H1 (cell line): ENCODE data around the gene MFSD2A. TPM values are rescaled to one million over a fixed set of nuclear protein-coding genes. Genes with fewer than 3 reads are reported as not detected.

Source experiments
- CTCF ChIA-PET: fragments of 300-600 bp; sonication (Branson Sonifier 250); formaldehyde crosslinking; loops from one replicate; lab custom pipeline; 2021; ENCODE audit not compliant: partially characterized antibody; lab: Charles Lee
- POLR2A ChIA-PET: fragments of 300-600 bp; sonication (Branson Sonifier 250); formaldehyde crosslinking; loops from one replicate; lab custom pipeline; 2021; ENCODE audit warnings: inconsistent platforms; ENCODE audit not compliant: partially characterized antibody; lab: Charles Lee
- DNase-seq, 2 experiments: peaks; one replicate each; pipeline versions ENCODE4 v3.0.0 to v3.0.0-alpha.2; 2010 to 2022; ENCODE audit warnings: low spot score in 2 of 2, low read depth in 1 of 2, mixed read lengths in 1 of 2
- FAIRE-seq: peaks from 2 replicates; lab custom pipeline; 2011; peaks lifted over from hg19 to GRCh38; lab: Jason Lieb, UNC
- H2AFZ ChIP-seq: 2 replicates; pipeline ENCODE4 v1.8.1; 2012; ENCODE audit warnings: low read length, inconsistent platforms
- H2AK5ac ChIP-seq: 2 replicates; pipeline ENCODE4 v1.6.1; 2013; ENCODE audit warnings: low read depth, low read length
- H2BK120ac ChIP-seq: replicated peaks from 2 replicates; pipeline ENCODE3; 2013; ENCODE audit warnings: low read depth, low read length, inconsistent platforms
- H2BK12ac ChIP-seq: 2 replicates; pipeline ENCODE4 v1.6.1; 2013; ENCODE audit warnings: low read depth, low read length
- H2BK15ac ChIP-seq: 2 replicates; pipeline ENCODE4 v1.6.1; 2013; ENCODE audit warnings: low read length
- H2BK20ac ChIP-seq: 2 replicates; pipeline ENCODE4 v1.6.1; 2013; ENCODE audit warnings: low read length
- H2BK5ac ChIP-seq: 2 replicates; pipeline ENCODE4 v1.6.1; 2013; ENCODE audit warnings: low read depth, low read length
- H3K14ac ChIP-seq: 2 replicates; pipeline ENCODE4 v1.6.1; 2013; ENCODE audit warnings: inconsistent platforms; ENCODE audit not compliant: insufficient read length
- H3K18ac ChIP-seq: 2 replicates; pipeline ENCODE4 v1.6.1; 2013; ENCODE audit warnings: low read length; ENCODE audit errors: extremely low read depth
- H3K23ac ChIP-seq: 2 replicates; pipeline ENCODE4 v1.6.1; 2013; ENCODE audit warnings: inconsistent platforms; ENCODE audit not compliant: insufficient read length
- H3K23me2 ChIP-seq: 2 replicates; pipeline ENCODE4 v1.6.1; 2013; ENCODE audit warnings: low read depth, low read length
- H3K27ac ChIP-seq: 2 replicates; pipeline ENCODE4 v1.6.1; 2011; ENCODE audit warnings: low read depth, low read length, inconsistent platforms
- H3K27me3 ChIP-seq, 4 experiments: replicated peaks in 1 of 4; 1 replicate in 1 of 4; 2 replicates in 3 of 4; pipeline versions ENCODE4 v1.6.1 to v1.8.1; 2011 to 2013; ENCODE audit warnings: low read length in 3 of 4, mild to moderate bottlenecking in 3 of 4, inconsistent platforms in 2 of 4, mixed read lengths in 2 of 4, moderate library complexity in 1 of 4; ENCODE audit not compliant: control insufficient read depth in 3 of 4, insufficient read depth in 3 of 4; ENCODE audit errors: extremely low read depth in 1 of 4
- H3K36me3 ChIP-seq, 4 experiments: 2 replicates each; pipeline versions ENCODE4 v1.6.1 to v1.8.1; 2011 to 2013; ENCODE audit warnings: mild to moderate bottlenecking in 4 of 4, low read length in 3 of 4, moderate library complexity in 2 of 4, control low read depth in 1 of 4, inconsistent platforms in 1 of 4; ENCODE audit not compliant: insufficient read depth in 4 of 4, control insufficient read depth in 2 of 4
- H3K4ac ChIP-seq: replicated peaks from 2 replicates; pipeline ENCODE3; 2013; ENCODE audit warnings: low read length, low read depth, mixed read lengths, inconsistent platforms; ENCODE audit not compliant: insufficient read length
- H3K4me1 ChIP-seq, 4 experiments: replicated peaks in 1 of 4; 1 replicate in 1 of 4; 2 replicates in 3 of 4; pipeline versions ENCODE4 v1.6.1 to v1.8.1; 2011 to 2013; ENCODE audit warnings: low read length in 3 of 4, inconsistent platforms in 2 of 4, mixed read lengths in 1 of 4; ENCODE audit not compliant: insufficient read depth in 4 of 4, control insufficient read depth in 3 of 4
- H3K4me2 ChIP-seq, 2 experiments: 2 replicates each; pipeline versions ENCODE4 v1.6.1 to v1.8.1; 2011 to 2013; ENCODE audit warnings: low read depth in 2 of 2, low read length in 2 of 2, control low read depth in 1 of 2, inconsistent platforms in 1 of 2, mild to moderate bottlenecking in 1 of 2; ENCODE audit not compliant: insufficient read depth in 1 of 2
- H3K4me3 ChIP-seq, 4 experiments: fragments of 200-600, 300-600 bp in 1 of 4; sonication (generic), shearing (Covaris generic), sonication (Bioruptor Twin) in 1 of 4; 2 replicates each; pipeline versions ENCODE4 v1.5.1 to v1.8.1; 2011 to 2016; ENCODE audit warnings: low read length in 4 of 4, low read depth in 3 of 4, control low read depth in 2 of 4, inconsistent platforms in 2 of 4, mild to moderate bottlenecking in 2 of 4, mixed read lengths in 1 of 4, moderate library complexity in 1 of 4; ENCODE audit not compliant: insufficient read depth in 2 of 4; ENCODE audit errors: extremely low read depth in 1 of 4
- H3K56ac ChIP-seq: replicated peaks from 2 replicates; pipeline ENCODE3; 2013; ENCODE audit warnings: low read depth, mild to moderate bottlenecking, mixed read lengths, low read length, inconsistent platforms; ENCODE audit not compliant: insufficient read length
- H3K79me1 ChIP-seq: 2 replicates; pipeline ENCODE4 v1.6.1; 2013; ENCODE audit warnings: low read depth, low read length, control low read depth
- H3K79me2 ChIP-seq, 2 experiments: 2 replicates each; pipeline versions ENCODE4 v1.6.1 to v1.8.1; 2012 to 2013; ENCODE audit warnings: low read length in 2 of 2, mild to moderate bottlenecking in 2 of 2, inconsistent platforms in 1 of 2; ENCODE audit not compliant: insufficient read depth in 2 of 2, control insufficient read depth in 1 of 2
- H3K9ac ChIP-seq, 4 experiments: replicated peaks in 1 of 4; 1 replicate in 1 of 4; 2 replicates in 3 of 4; pipeline versions ENCODE4 v1.6.1 to v1.8.1; 2011 to 2013; ENCODE audit warnings: low read depth in 3 of 4, low read length in 3 of 4, control low read depth in 2 of 4, mild to moderate bottlenecking in 2 of 4, moderate library complexity in 2 of 4, inconsistent platforms in 1 of 4; ENCODE audit errors: extremely low read depth in 1 of 4
- H3K9me3 ChIP-seq, 2 experiments: 2 replicates each; pipeline versions ENCODE4 v1.6.1 to v1.8.1; 2012 to 2013; ENCODE audit warnings: mild to moderate bottlenecking in 2 of 2, moderate library complexity in 2 of 2, control low read depth in 1 of 2, inconsistent platforms in 1 of 2, low read depth in 1 of 2, low read length in 1 of 2, mixed read lengths in 1 of 2; ENCODE audit not compliant: insufficient read depth in 2 of 2
- H4K20me1 ChIP-seq, 2 experiments: replicated peaks in 1 of 2; 2 replicates each; pipeline versions ENCODE3 to v1.8.1; 2011 to 2013; ENCODE audit warnings: inconsistent platforms in 2 of 2, low read length in 2 of 2, mild to moderate bottlenecking in 1 of 2; ENCODE audit not compliant: insufficient read depth in 2 of 2, control insufficient read depth in 1 of 2
- H4K5ac ChIP-seq: 2 replicates; pipeline ENCODE4 v1.6.1; 2013; ENCODE audit warnings: low read length, low read depth, mixed read lengths, inconsistent platforms; ENCODE audit not compliant: insufficient read length
- H4K8ac ChIP-seq: 2 replicates; pipeline ENCODE4 v1.8.0; 2013; ENCODE audit warnings: mild to moderate bottlenecking, moderate library complexity, low read length, inconsistent platforms; ENCODE audit not compliant: insufficient read depth; ENCODE audit errors: extremely low read depth
- H4K91ac ChIP-seq: replicated peaks from 2 replicates; pipeline ENCODE3; 2013; ENCODE audit warnings: low read length, mixed read lengths, inconsistent platforms; ENCODE audit not compliant: insufficient read length
- ASH2L ChIP-seq: fragments of 200-600, 300-600 bp; sonication (generic); IDR thresholded peaks from one replicate; pipeline ENCODE4 v1.7.1; 2017; ENCODE audit warnings: low read length
- BACH1 ChIP-seq: IDR thresholded peaks from 2 replicates; pipeline ENCODE4 v1.6.1; 2012; ENCODE audit warnings: low read length, improper control_type of control experiment
- BCL11A ChIP-seq, 2 experiments: IDR thresholded peaks; one replicate each; pipeline ENCODE4 v1.6.1; 2011; ENCODE audit warnings: low read depth in 2 of 2, low read length in 2 of 2, mild to moderate bottlenecking in 2 of 2
- CHD2 ChIP-seq: IDR thresholded peaks from 2 replicates; pipeline ENCODE4 v1.6.1; 2012; ENCODE audit warnings: low read length, improper control_type of control experiment
- EP300 ChIP-seq, 2 experiments: IDR thresholded peaks; 1 replicate in 1 of 2; 2 replicates in 1 of 2; pipeline ENCODE4 v1.6.1; 2011 to 2012; ENCODE audit warnings: low read depth in 2 of 2, low read length in 2 of 2, mild to moderate bottlenecking in 2 of 2, borderline replicate concordance in 1 of 2, inconsistent platforms in 1 of 2, moderate library complexity in 1 of 2
- FOSL1 ChIP-seq: IDR thresholded peaks from 2 replicates; pipeline ENCODE4 v1.6.1; 2011; ENCODE audit warnings: mild to moderate bottlenecking, low read depth, low read length, moderate library complexity; ENCODE audit not compliant: insufficient read depth
- HDAC6 ChIP-seq: IDR thresholded peaks from one replicate; pipeline ENCODE4 v1.7.1; 2012; ENCODE audit warnings: low read depth, mild to moderate bottlenecking, inconsistent platforms, low read length, moderate library complexity
- MAFK ChIP-seq: IDR thresholded peaks from 2 replicates; pipeline ENCODE4 v1.6.1; 2012; ENCODE audit warnings: low read depth, mild to moderate bottlenecking, improper control_type of control experiment, low read length
- PHF8 ChIP-seq: fragments of 200-600 bp; sonication (generic); conservative IDR thresholded peaks from 2 replicates; pipeline ENCODE4 v1.7.1; 2012; ENCODE audit warnings: low read depth, mild to moderate bottlenecking, inconsistent platforms, low read length, moderate library complexity
- POLR2AphosphoS5 ChIP-seq: IDR thresholded peaks from 2 replicates; pipeline ENCODE4 v1.6.1; 2011; ENCODE audit warnings: low read depth, low read length
- POU5F1 ChIP-seq: IDR thresholded peaks from 2 replicates; pipeline ENCODE4 v1.6.1; 2011; ENCODE audit warnings: low read depth, mild to moderate bottlenecking, low read length, moderate library complexity
- RBBP5 ChIP-seq: IDR thresholded peaks from 2 replicates; pipeline ENCODE4 v1.7.1; 2012; ENCODE audit warnings: low read depth, mild to moderate bottlenecking, inconsistent platforms, low read length, moderate library complexity, borderline replicate concordance
- SIRT6 ChIP-seq: IDR thresholded peaks from one replicate; pipeline ENCODE4 v1.7.1; 2012; ENCODE audit warnings: low read length, inconsistent platforms
- TAF7 ChIP-seq: optimal IDR thresholded peaks from 2 replicates; pipeline ENCODE3; 2011; ENCODE audit warnings: low read depth, mild to moderate bottlenecking, inconsistent platforms, low read length, moderate library complexity, borderline replicate concordance
- WGBS, 2 experiments: shearing (Covaris generic) in 1 of 2; methylation state at CpG; one replicate each; pipeline versions ENCODE4 v1.1.6 to v1.1.7; 2013 to 2015; ENCODE audit warnings: low lambda C conversion rate in 2 of 2, mixed read lengths in 2 of 2, inconsistent platforms in 1 of 2, low coverage in 1 of 2, missing lambda C conversion rate in 1 of 2; ENCODE audit not compliant: insufficient replicate concordance in 2 of 2, insufficient coverage in 1 of 2, insufficient read length in 1 of 2; ENCODE audit errors: extremely low coverage in 1 of 2, missing lambda C conversion rate in 1 of 2; 5-methylcytosine and 5-hydroxymethylcytosine counted together
- polyA plus RNA-seq, 7 experiments: library from polyadenylated mRNA; depleted of rRNA in 3 of 7; stranded (reverse) in 5 of 7; unstranded in 2 of 7; fragments of >200 nt in 5 of 7; fragments of 200-250 nt in 2 of 7; gene quantifications; 1 replicate in 5 of 7; 2 replicates in 1 of 7; 4 replicates in 1 of 7; pipeline versions ENCODE4 v1.2.1 to v1.2.3, GENCODE V29; 2011 to 2013; ENCODE audit warnings: missing spikeins in 2 of 7, mixed read lengths in 2 of 7
- total RNA-seq: library from RNA; stranded (reverse); fragmentation: NEBNext Ultra II Directional; extraction: Animal tissue kit (Norgen Biotek cat#: 25700); gene quantifications from 2 replicates; pipeline ENCODE4 v1.2.1, GENCODE V29; 2021

The MFSD2A gene
- total and polyA plus RNA-seq, 2 of the 8 experiments (the other 6 are each of a cell fraction or from before 2014, with no cell fraction given) = 18.3 to 25.9 TPM

GRCh38 chr1:39969048-39969447, 14.1 kb downstream of the MFSD2A start:
- CTCF ChIA-PET = interaction anchor here (1.0 to 12.8 kb wide), 4 partner anchors 11 to 64 kb away, joined by 3 to 263 read pairs (median 39); partner anchors contain the start of gene MFSD2A

More at GRCh38 chr1:39969048-39969447, 14.1 kb downstream of the MFSD2A start:
- Histone ChIP-seq H3K14ac (no peak overlapping the region), H4K20me1 (peaks cover 2 to 4% of the 10 kb centered on the region in 2 experiments), H2BK12ac (no peak overlapping the region), H3K23ac (no peak overlapping the region), H4K91ac (no peak overlapping the region), H3K9me3 (no peaks in the 10 kb centered on the region), H3K4ac (no peak overlapping the region), H3K79me2 (no peaks in the 10 kb centered on the region), H3K4me2 (no peak overlapping the region), H2BK5ac (no peak overlapping the region), H2BK15ac (no peak overlapping the region), H3K79me1 (no peaks in the 10 kb centered on the region), H3K4me1 (no peaks in the 10 kb centered on the region; a peak in 2 of 7 replicates), H4K5ac (no peak overlapping the region), H3K9ac (no peak overlapping the region), H2AFZ (no peak overlapping the region), H4K8ac (no peak overlapping the region), H3K18ac (no peak overlapping the region), H3K56ac (no peak overlapping the region), H2BK20ac (no peak overlapping the region), H2BK120ac (no peak overlapping the region), H3K36me3 (peaks cover 6 to 38% (median 26%) of the 10 kb centered on the region in 4 experiments), H2AK5ac (no peak overlapping the region), H3K23me2 (peaks cover 3% of the 10 kb centered on the region; the same call in 1 of the 2 replicates), H3K4me3 (no peak overlapping the region), H3K27me3 (no peaks in the 10 kb centered on the region), H3K27ac (no peak overlapping the region; the same call in 1 of the 2 replicates)
- no peak for DNase-seq
- 86% methylated on average over 9 of the region's 9 CpGs; no CpG with 5 or more reads in 1 of the 2 experiments for WGBS, 2 experiments
- POLR2A ChIA-PET = interaction anchor here (1.1 kb wide), 1 partner anchor 54 kb away, joined by 3 read pairs; no protein-coding TSS in a partner anchor
- no peak for TF ChIP-seq RBBP5
- no peak for TF ChIP-seq FOSL1
- TF ChIP-seq SIRT6 = no peak
- no peak for TF ChIP-seq POLR2AphosphoS5
- no peak for TF ChIP-seq BCL11A (IDR thresholded peaks at IDR 0.05; ENCODE audit: low read depth in 2 of 2, low read length in 2 of 2)
- TF ChIP-seq POU5F1 = no peak
- no peak for TF ChIP-seq EP300 (IDR thresholded peaks at IDR 0.05; ENCODE audit: borderline replicate concordance in 1 of 2, low read depth in 2 of 2, low read length in 2 of 2)
- no peak for TF ChIP-seq ASH2L
- no peak for TF ChIP-seq MAFK
- no peak for TF ChIP-seq PHF8
- TF ChIP-seq HDAC6 = no peak
- no peak for TF ChIP-seq TAF7
- TF ChIP-seq BACH1 = no peak
- TF ChIP-seq CHD2 = no peak
- no peak for FAIRE-seq
